ENCODE results near the gene UBQLN4. TPM values are rescaled to one million over a fixed set of nuclear protein-coding genes. Genes with fewer than 3 reads are reported as not detected.
A peak's percentile ranks its signal among the peaks of the same experiment; 100 is the strongest.

UBQLN4 gene
- total and polyA plus RNA-seq, 9 of the 15 experiments (the other 6 are each of a cell fraction or from before 2014, with no cell fraction given) = 13.5 to 65.5 (median 37.0) TPM

- TF ChIP-seq HDAC8 (tag; IDR thresholded peaks at IDR 0.05) (no peak), C11orf30 (IDR thresholded peaks at IDR 0.05; ENCODE audit: low read depth) (no peak), HNRNPK (IDR thresholded peaks at IDR 0.05; ENCODE audit: low read depth, low read length, poor library complexity, severe bottlenecking) (no peak), VEZF1 (CRISPR knock-in tag; IDR thresholded peaks at IDR 0.05) (peak; percentile 100), ZNF764 (CRISPR knock-in tag; IDR thresholded peaks at IDR 0.05; ENCODE audit: low read depth) (no peak), RBM22 (IDR thresholded peaks at IDR 0.05; ENCODE audit: low read depth, low read length, poor library complexity, severe bottlenecking) (no peak), MEF2A (IDR thresholded peaks at IDR 0.05; ENCODE audit: control insufficient read depth, low read depth, low read length) (no peak), ETS1 (conservative IDR thresholded peaks at IDR 0.05; ENCODE audit: control insufficient read depth, low read depth, low read length) (peak; percentile 97), NCOA6 (IDR thresholded peaks at IDR 0.05) (no peak), LCOR (CRISPR knock-in tag; IDR thresholded peaks at IDR 0.05) (no peak), ZBTB17 (CRISPR knock-in tag; IDR thresholded peaks at IDR 0.05) (no peak), NFE2L1 (tag; IDR thresholded peaks at IDR 0.05; ENCODE audit: borderline replicate concordance, low read depth) (no peak), HDAC2 (IDR thresholded peaks at IDR 0.05) (peak; percentile 14; the same call in 1 of the 2 replicates), KLF6 (CRISPR knock-in tag; IDR thresholded peaks at IDR 0.05; ENCODE audit: borderline replicate concordance) (no peak), ZNF512 (tag; IDR thresholded peaks at IDR 0.05) (peak; percentile 64), WHSC1 (IDR thresholded peaks at IDR 0.05; ENCODE audit: low read length) (no peak), KLF10 (CRISPR knock-in tag; IDR thresholded peaks at IDR 0.05) (no peak), BCLAF1 (IDR thresholded peaks at IDR 0.05; ENCODE audit: borderline replicate concordance in 1 of 2, control insufficient read depth in 1 of 2, low read depth in 2 of 2, low read length in 1 of 2) (0 out of 4 replicates have a peak, but pooled peaks of 1 of the 2 experiments have one; percentile 36), JUND (IDR thresholded peaks at IDR 0.05; ENCODE audit: borderline replicate concordance, low read depth, low read length) (0 out of 2 replicates have a peak, but pooled peaks have one; percentile 5), JUND (tag; IDR thresholded peaks at IDR 0.05; ENCODE audit: borderline replicate concordance, low read depth, low read length) (no peak)
Observed at GRCh38 chr1:156082309-156083091, 28.9 kb upstream of the UBQLN4 start, which contains the start of gene MEX3A (continued).
